ENCODE data around the gene HAGHL. TPM values are rescaled to one million over a fixed set of nuclear protein-coding genes. Genes with fewer than 3 reads are reported as not detected.
A peak's percentile ranks its signal among the peaks of the same experiment; 100 is the strongest.

Gene HAGHL
- total RNA-seq, 1 donor from 2014 or later: 1.0 TPM

GRCh38 chr16:707062-707538 lies 19.8 kb upstream of the HAGHL start:
- peaks cover 47% of the 10 kb centered on the region for H3K27me3 Mint-ChIP-seq (ENCODE audit: insufficient read depth, low read depth)
- TF ChIP-seq EZH2phosphoT487 (IDR thresholded peaks at IDR 0.05) (no peak), EZH2 (IDR thresholded peaks at IDR 0.05) (no peak), CTCF (IDR thresholded peaks at IDR 0.05) (no peak)
- peak overlapping the region; percentile 74 for H3K4me3 Mint-ChIP-seq
- no peaks in the 10 kb centered on the region for H3K79me2 ChIP-seq (ENCODE audit: low read depth)
- no peak overlapping the region for H3K4me3 ChIP-seq
- peaks cover 20% of the 10 kb centered on the region for H3F3A ChIP-seq (ENCODE audit: low read depth)
- H2AFZ ChIP-seq (replicated peaks): no peak overlapping the region
- no peak for DNase-seq (ENCODE audit: low spot score)
- H4K20me1 ChIP-seq (ENCODE audit: low read depth): peaks cover 57% of the 10 kb centered on the region
- no peak overlapping the region for H3K27ac ChIP-seq
- peaks cover 6% of the 10 kb centered on the region for H3K4me1 ChIP-seq
- no peaks in the 10 kb centered on the region for H3K36me3 Mint-ChIP-seq
- no peak overlapping the region for H3K4me2 ChIP-seq
- no peak overlapping the region for H3K27ac Mint-ChIP-seq
- H3K9me3 Mint-ChIP-seq: no peaks in the 10 kb centered on the region
- no peaks in the 10 kb centered on the region for H3K9me3 ChIP-seq (ENCODE audit: low read depth)
- H3K36me3 ChIP-seq: no peaks in the 10 kb centered on the region
- H3K4me1 Mint-ChIP-seq: peaks cover 28% of the 10 kb centered on the region
- H3K27me3 ChIP-seq: peaks cover 99% of the 10 kb centered on the region
- H3K9ac ChIP-seq: no peak overlapping the region

GRCh38 chr16:708019-708418 lies 18.9 kb upstream of the HAGHL start:
- Histone ChIP-seq H3K4me2 (no peak overlapping the region), H3K27ac (no peak overlapping the region), H3K4me3 (no peak overlapping the region), H3K36me3 (no peaks in the 10 kb centered on the region), H4K20me1 (ENCODE audit: low read depth) (peaks cover 48% of the 10 kb centered on the region), H3F3A (ENCODE audit: low read depth) (peaks cover 29% of the 10 kb centered on the region), H3K27me3 (peaks cover 99% of the 10 kb centered on the region), H3K4me1 (peaks cover 6% of the 10 kb centered on the region), H3K9ac (no peak overlapping the region), H2AFZ (replicated peaks) (no peak overlapping the region), H3K9me3 (ENCODE audit: low read depth) (no peaks in the 10 kb centered on the region), H3K79me2 (ENCODE audit: low read depth) (no peaks in the 10 kb centered on the region)
- no peaks in the 10 kb centered on the region for H3K36me3 Mint-ChIP-seq
- H3K27ac Mint-ChIP-seq: no peak overlapping the region
- no peak for DNase-seq (ENCODE audit: low spot score)
- TF ChIP-seq EZH2 (IDR thresholded peaks at IDR 0.05) (no peak), CTCF (IDR thresholded peaks at IDR 0.05) (no peak), EZH2phosphoT487 (IDR thresholded peaks at IDR 0.05) (no peak)
- H3K27me3 Mint-ChIP-seq (ENCODE audit: insufficient read depth, low read depth): peaks cover 39% of the 10 kb centered on the region
- H3K4me1 Mint-ChIP-seq: peaks cover 34% of the 10 kb centered on the region
- no peaks in the 10 kb centered on the region for H3K9me3 Mint-ChIP-seq
- peak overlapping the region; percentile 63 for H3K4me3 Mint-ChIP-seq

GRCh38 chr16:708959-709358 lies 17.9 kb upstream of the HAGHL start:
- TF ChIP-seq CTCF (IDR thresholded peaks at IDR 0.05): no peak
- TF ChIP-seq EZH2phosphoT487 (IDR thresholded peaks at IDR 0.05): no peak
- TF ChIP-seq EZH2 (IDR thresholded peaks at IDR 0.05): no peak
- Mint-ChIP-seq H3K36me3 (no peaks in the 10 kb centered on the region), H3K9me3 (no peaks in the 10 kb centered on the region), H3K27me3 (ENCODE audit: insufficient read depth, low read depth) (peaks cover 35% of the 10 kb centered on the region), H3K4me1 (peaks cover 38% of the 10 kb centered on the region), H3K27ac (no peak overlapping the region), H3K4me3 (peak overlapping the region; percentile 78)
- no peaks in the 10 kb centered on the region for H3K9me3 ChIP-seq (ENCODE audit: low read depth)
- peaks cover 38% of the 10 kb centered on the region for H4K20me1 ChIP-seq (ENCODE audit: low read depth)
- no peak overlapping the region for H3K4me2 ChIP-seq
- DNase-seq (ENCODE audit: low spot score): no peak
- H3K4me1 ChIP-seq: peaks cover 6% of the 10 kb centered on the region
- H3K27ac ChIP-seq: no peak overlapping the region
- H3K9ac ChIP-seq: no peak overlapping the region
- no peak overlapping the region for H3K4me3 ChIP-seq
- H3K27me3 ChIP-seq: peaks cover 99% of the 10 kb centered on the region
- H2AFZ ChIP-seq (replicated peaks): no peak overlapping the region
- H3K36me3 ChIP-seq: no peaks in the 10 kb centered on the region
- H3K79me2 ChIP-seq (ENCODE audit: low read depth): no peaks in the 10 kb centered on the region
- H3F3A ChIP-seq (ENCODE audit: low read depth): peaks cover 34% of the 10 kb centered on the region
